Activated CD8-positive, alpha-beta memory T cell treated with anti-CD3 and anti-CD28 coated beads for 4 hours (primary cell): ENCODE results near the gene SLC9C2.
"Not testable (repeated sequence)": the region's sequence is repeated elsewhere in the genome, so short reads cannot be mapped to it uniquely, and the experiment has no call there.

Experiments
- DNase-seq, 2 donors: peaks; one replicate each; pipeline ENCODE4 v3.0.0-alpha.2; 2020; ENCODE audit warnings: low read depth in 2 of 2

Gene SLC9C2

GRCh38 chr1:173484276-173484675 lies 118.6 kb downstream of the SLC9C2 start:
- DNase-seq, result no peak

GRCh38 chr1:173482683-173483082 lies 120.2 kb downstream of the SLC9C2 start:
- DNase-seq, result no peak

GRCh38 chr1:173481195-173481772 lies 121.6 kb downstream of the SLC9C2 start:
- DNase-seq, result no peak

- DNase-seq, result no peak
These were observed 123.2 kb downstream of the SLC9C2 start for GRCh38 chr1:173479649-173480048.

- no peak for DNase-seq
These were observed 124.7 kb downstream of the SLC9C2 start for GRCh38 chr1:173478094-173478674.

- peak; percentile 71 to 73 for DNase-seq
These were observed 125.4 kb downstream of the SLC9C2 start, which contains the start of gene PRDX6 for GRCh38 chr1:173477286-173478093. PRDX6 (plus strand) TSS chr1:173477335; CDS start chr1:173477398, 63 bp downstream.

GRCh38 chr1:173476665-173477285 lies 126.1 kb downstream of the SLC9C2 start:
- peak; percentile 36 to 51 for DNase-seq

GRCh38 chr1:173476197-173476664 lies 126.6 kb downstream of the SLC9C2 start:
- DNase-seq, result no peak

- DNase-seq, result no peak
These were observed 127.2 kb downstream of the SLC9C2 start for GRCh38 chr1:173475564-173476196.

- not testable (repeated sequence) for DNase-seq
These were observed 128.0 kb downstream of the SLC9C2 start for GRCh38 chr1:173474780-173475421.

- DNase-seq, result no peak
These were observed 128.6 kb downstream of the SLC9C2 start for GRCh38 chr1:173474097-173474779.

GRCh38 chr1:173473599-173474011 lies 129.3 kb downstream of the SLC9C2 start:
- DNase-seq, result no peak

GRCh38 chr1:173470608-173471007 lies 132.3 kb downstream of the SLC9C2 start:
- DNase-seq, result no peak

- no peak for DNase-seq
These were observed 133.2 kb downstream of the SLC9C2 start for GRCh38 chr1:173469656-173470055.

GRCh38 chr1:173467426-173467825 lies 135.4 kb downstream of the SLC9C2 start:
- DNase-seq, result no peak

- not testable (repeated sequence) for DNase-seq
These were observed 138.7 kb downstream of the SLC9C2 start for GRCh38 chr1:173464185-173464584.

GRCh38 chr1:173462666-173463065 lies 140.2 kb downstream of the SLC9C2 start:
- DNase-seq, result not testable (repeated sequence)

GRCh38 chr1:173459885-173460284 lies 143.0 kb downstream of the SLC9C2 start:
- no peak for DNase-seq

- no peak for DNase-seq
These were observed 147.8 kb downstream of the SLC9C2 start for GRCh38 chr1:173454966-173455524.

GRCh38 chr1:173453982-173454381 lies 148.9 kb downstream of the SLC9C2 start:
- no peak for DNase-seq
